Stomach smooth muscle (tissue), 2 donors: ENCODE results near the gene APOF.
"Not testable (repeated sequence)": the region's sequence is repeated elsewhere in the genome, so short reads cannot be mapped to it uniquely, and the experiment has no call there.

Experiments
- H3K27ac ChIP-seq: one replicate; pipeline ENCODE4 v1.7.0; 2013; ENCODE audit warnings: mild to moderate bottlenecking, low read length, inconsistent platforms
- H3K27me3 ChIP-seq, 2 donors: one replicate each; pipeline ENCODE4 v1.7.0; 2013; ENCODE audit warnings: low read length in 2 of 2; ENCODE audit not compliant: insufficient read depth in 2 of 2, control insufficient read depth in 1 of 2
- H3K36me3 ChIP-seq, 2 donors: one replicate each; pipeline ENCODE4 v1.7.0; 2013; ENCODE audit warnings: low read length in 2 of 2; ENCODE audit not compliant: control insufficient read depth in 2 of 2, insufficient read depth in 2 of 2
- H3K4me1 ChIP-seq: one replicate; pipeline ENCODE4 v1.7.0; 2013; ENCODE audit warnings: low read length; ENCODE audit not compliant: control insufficient read depth, insufficient read depth
- H3K4me3 ChIP-seq, 2 donors: one replicate each; pipeline ENCODE4 v1.7.0; 2013; ENCODE audit warnings: low read length in 2 of 2
- H3K9ac ChIP-seq, 2 donors: one replicate each; pipeline ENCODE4 v1.7.0; 2013; ENCODE audit warnings: low read length in 2 of 2, mild to moderate bottlenecking in 1 of 2
- H3K9me3 ChIP-seq, 2 donors: one replicate each; pipeline ENCODE4 v1.7.0; 2013; ENCODE audit warnings: low read length in 2 of 2; ENCODE audit not compliant: control insufficient read depth in 2 of 2
- donor health status: healthy.
- donor health status: Pancreatic carcinoma.

The APOF gene, protein sequence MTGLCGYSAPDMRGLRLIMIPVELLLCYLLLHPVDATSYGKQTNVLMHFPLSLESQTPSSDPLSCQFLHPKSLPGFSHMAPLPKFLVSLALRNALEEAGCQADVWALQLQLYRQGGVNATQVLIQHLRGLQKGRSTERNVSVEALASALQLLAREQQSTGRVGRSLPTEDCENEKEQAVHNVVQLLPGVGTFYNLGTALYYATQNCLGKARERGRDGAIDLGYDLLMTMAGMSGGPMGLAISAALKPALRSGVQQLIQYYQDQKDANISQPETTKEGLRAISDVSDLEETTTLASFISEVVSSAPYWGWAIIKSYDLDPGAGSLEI

DNA sequence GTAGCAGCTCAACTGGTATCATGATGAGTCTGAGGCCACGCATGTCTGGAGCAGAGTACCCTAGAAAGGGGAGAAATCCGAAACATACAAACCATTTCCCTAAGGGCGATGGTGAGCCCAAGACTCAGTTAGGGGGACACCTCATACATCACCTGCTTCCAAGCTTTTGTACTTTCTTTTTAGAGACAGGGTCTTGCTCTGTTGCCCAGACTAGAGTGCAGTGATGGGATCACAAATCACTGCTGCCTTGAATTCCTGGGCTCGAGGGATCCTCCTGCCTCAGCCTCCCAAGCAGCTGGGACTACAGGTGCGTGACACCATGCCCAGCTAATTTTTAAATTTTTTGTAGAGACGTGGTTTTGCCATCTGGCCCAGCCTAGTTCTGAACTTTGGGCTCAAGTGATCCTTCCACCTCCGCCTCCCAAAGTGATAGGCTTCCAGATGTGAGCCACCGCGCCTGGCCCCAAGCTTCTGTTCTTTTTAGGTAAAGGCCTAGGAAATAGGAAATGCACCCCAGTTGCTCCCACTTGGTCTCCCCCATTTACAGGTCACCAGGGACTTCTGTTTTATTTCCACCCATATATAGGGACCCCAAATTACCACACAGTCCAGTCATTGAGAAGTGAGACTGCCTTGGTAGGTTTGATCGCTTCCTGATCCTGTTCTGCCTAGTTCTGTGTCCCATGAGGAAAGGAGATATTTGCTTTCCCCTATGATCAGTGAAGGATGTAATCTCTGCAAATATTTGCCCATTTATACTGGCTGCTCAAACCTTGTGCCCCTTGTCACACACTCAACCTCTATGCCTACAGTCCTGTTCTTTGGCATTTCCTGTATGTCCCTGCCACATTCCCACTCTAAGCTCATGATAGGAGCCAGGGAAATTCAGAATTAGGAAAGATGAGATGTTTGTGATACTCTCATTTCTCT is at the start of gene APOF:
APOF (minus strand) TSS at position 728 of the 930 bp plus-strand sequence; CDS start at position 616, 112 bp downstream.
- Histone ChIP-seq H3K4me3 (no peak within 1 kb of the TSS), H3K27me3 (peaks cover 0 to 2% of the 10 kb centered on the region in 2 donors), H3K4me1 (peaks cover 18% of the 10 kb centered on the region), H3K9me3 (no peaks in the 10 kb centered on the region), H3K36me3 (no peaks in the 10 kb centered on the region), H3K9ac (no peak within 1 kb of the TSS), H3K27ac (no peak within 1 kb of the TSS)

DNA sequence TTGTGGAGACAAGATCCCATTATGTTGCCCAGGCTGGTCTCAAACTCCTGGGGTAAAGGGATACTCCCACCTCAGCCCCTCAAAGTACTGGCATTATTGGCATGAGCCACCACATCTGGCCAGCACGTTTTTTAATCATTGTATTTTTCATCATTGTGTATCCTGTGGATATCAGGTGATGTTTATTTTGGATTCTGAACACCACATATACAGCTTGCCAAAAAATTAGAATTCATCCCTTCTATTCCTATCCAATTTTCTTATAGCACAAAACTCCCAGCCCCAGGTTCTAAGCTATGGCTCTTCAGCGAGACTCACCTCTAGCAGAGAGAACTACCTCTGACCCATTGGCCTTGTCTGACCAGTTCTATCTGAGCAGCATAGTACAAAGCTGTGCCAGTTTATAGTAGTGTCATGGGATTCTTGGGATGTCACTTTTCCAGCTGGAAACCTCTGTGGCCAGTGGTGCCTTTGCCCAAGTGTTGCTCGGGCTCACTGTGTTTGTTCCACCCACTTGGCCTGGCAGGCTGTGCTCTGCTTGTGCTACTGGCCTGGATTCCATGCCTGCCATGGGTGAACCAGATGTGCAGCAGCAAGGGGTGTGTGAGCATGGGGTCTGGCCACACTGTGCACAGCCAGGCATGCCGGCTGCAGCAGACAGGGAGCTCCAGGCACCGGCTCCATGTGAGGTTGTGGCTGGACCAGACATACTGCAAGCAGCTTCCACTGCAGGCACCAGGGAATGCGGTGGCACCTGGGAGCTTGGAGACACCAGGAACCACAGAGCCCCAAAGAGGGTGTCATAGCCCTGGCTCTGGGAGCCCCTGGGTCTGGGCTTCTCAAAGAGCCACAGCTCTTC is 49.4 kb upstream of the APOF start:
- no peaks in the 10 kb centered on the region for H3K27me3 ChIP-seq
- H3K9me3 ChIP-seq: no peaks in the 10 kb centered on the region
- no peak overlapping the region for H3K27ac ChIP-seq
- H3K4me3 ChIP-seq: no peak overlapping the region
- H3K4me1 ChIP-seq: no peaks in the 10 kb centered on the region
- no peak overlapping the region for H3K9ac ChIP-seq
- no peaks in the 10 kb centered on the region for H3K36me3 ChIP-seq

DNA sequence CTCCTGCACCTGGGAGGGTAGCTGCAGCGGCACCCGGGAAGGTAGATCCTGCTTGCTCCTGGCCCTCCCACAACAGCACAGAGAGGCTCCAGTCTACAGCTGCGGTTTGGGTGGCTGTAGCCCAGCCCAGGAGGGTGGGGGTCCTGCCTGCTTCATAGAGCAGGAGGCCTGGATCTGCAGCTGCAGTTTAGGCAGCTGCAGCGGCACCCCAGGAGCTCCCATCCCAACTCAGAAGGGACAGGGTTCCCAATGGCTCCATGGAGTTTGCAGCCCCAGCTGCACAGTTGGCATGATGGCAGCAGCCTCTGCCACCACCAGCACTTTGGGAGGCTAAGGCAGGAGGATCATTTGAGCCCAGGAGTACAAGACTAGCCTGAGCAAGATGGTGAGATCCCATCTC is 48.1 kb upstream of the APOF start:
- Histone ChIP-seq H3K27me3 (no peaks in the 10 kb centered on the region), H3K4me1 (no peaks in the 10 kb centered on the region), H3K36me3 (no peaks in the 10 kb centered on the region), H3K4me3 (no peak overlapping the region), H3K9ac (no peak overlapping the region), H3K27ac (no peak overlapping the region), H3K9me3 (no peaks in the 10 kb centered on the region)

- no peaks in the 10 kb centered on the region for H3K9me3 ChIP-seq
- no peak overlapping the region for H3K27ac ChIP-seq
- no peaks in the 10 kb centered on the region for H3K36me3 ChIP-seq
- no peaks in the 10 kb centered on the region for H3K4me1 ChIP-seq
- H3K4me3 ChIP-seq: no peak overlapping the region
- no peak overlapping the region for H3K9ac ChIP-seq
- H3K27me3 ChIP-seq: no peaks in the 10 kb centered on the region
Measured at GRCh38 chr12:56408799-56409417, 46.3 kb upstream of the APOF start.

GRCh38 chr12:56404227-56404626 is 41.6 kb upstream of the APOF start:
- H3K27ac ChIP-seq, H3K4me1 ChIP-seq, H3K9me3 ChIP-seq, H3K36me3 ChIP-seq, H3K9ac ChIP-seq, H3K27me3 ChIP-seq, H3K4me3 ChIP-seq: not testable (repeated sequence)

GRCh38 chr12:56401612-56402011 is 39.0 kb upstream of the APOF start:
- not testable (repeated sequence) for H3K4me1 ChIP-seq, H3K27me3 ChIP-seq, H3K9me3 ChIP-seq, H3K9ac ChIP-seq, H3K36me3 ChIP-seq, H3K4me3 ChIP-seq, H3K27ac ChIP-seq

GRCh38 chr12:56401125-56401524 is 38.5 kb upstream of the APOF start:
- H3K27me3 ChIP-seq, H3K9ac ChIP-seq, H3K9me3 ChIP-seq, H3K4me1 ChIP-seq, H3K36me3 ChIP-seq, H3K27ac ChIP-seq, H3K4me3 ChIP-seq: not testable (repeated sequence)

DNA sequence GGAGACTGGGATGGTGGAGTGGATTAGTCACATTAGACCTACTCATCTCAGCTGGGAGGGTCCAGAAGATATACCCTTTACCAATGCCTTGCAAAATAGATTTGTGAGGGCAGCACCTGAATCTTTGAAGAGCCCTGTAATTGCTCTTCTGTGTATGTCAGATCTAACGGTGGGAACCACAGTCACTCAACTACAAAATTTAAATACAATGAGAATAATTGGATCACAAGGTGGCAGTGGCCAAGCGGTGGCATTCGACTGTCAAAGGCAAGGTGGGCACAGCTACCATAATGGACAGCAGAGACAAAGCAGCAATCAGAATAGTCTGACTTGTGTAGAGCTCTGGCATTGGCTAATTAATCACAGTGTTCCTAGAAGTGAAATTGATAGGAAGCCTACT is 36.8 kb upstream of the APOF start:
- not testable (repeated sequence) for H3K27ac ChIP-seq, H3K36me3 ChIP-seq

GRCh38 chr12:56398324-56398723 is 35.7 kb upstream of the APOF start:
- no peak overlapping the region for H3K9ac ChIP-seq
- H3K27me3 ChIP-seq: no peaks in the 10 kb centered on the region
- peaks cover 2 to 4% of the 10 kb centered on the region in 2 donors for H3K9me3 ChIP-seq
- H3K4me3 ChIP-seq: no peak overlapping the region
- H3K36me3 ChIP-seq: no peaks in the 10 kb centered on the region
- no peak overlapping the region for H3K27ac ChIP-seq
- no peaks in the 10 kb centered on the region for H3K4me1 ChIP-seq

More for the DNA sequence above, 36.8 kb upstream of the APOF start:
- not testable (repeated sequence) for H3K27me3 ChIP-seq, H3K4me1 ChIP-seq, H3K9ac ChIP-seq, H3K4me3 ChIP-seq, H3K9me3 ChIP-seq

GRCh38 chr12:56392331-56392730 is 29.7 kb upstream of the APOF start:
- no peaks in the 10 kb centered on the region for H3K4me1 ChIP-seq
- H3K27ac ChIP-seq: no peak overlapping the region
- H3K9me3 ChIP-seq: no peaks in the 10 kb centered on the region
- H3K4me3 ChIP-seq: no peak overlapping the region
- H3K27me3 ChIP-seq: no peaks in the 10 kb centered on the region
- no peak overlapping the region for H3K9ac ChIP-seq
- no peaks in the 10 kb centered on the region for H3K36me3 ChIP-seq
